Body of pancreas (tissue), 4 donors: ENCODE data around the gene ANG.

Source experiments
- POLR2A ChIP-seq, 3 donors: fragments of 450-650 bp; IDR thresholded peaks; one replicate each; pipeline ENCODE4 v1.6.1; 2016; ENCODE audit warnings: antibody characterized with exemption in 3 of 3, mild to moderate bottlenecking in 2 of 3
- TF ChIP-seq, protein P1 (sequence below), 7 experiments: fragments of 450-650 bp in 4 of 7; fragments of 200-600 bp in 3 of 7; sonication (generic) in 3 of 7; IDR thresholded peaks; one replicate each; pipeline ENCODE4 v1.5.1; 2016 to 2019; ENCODE audit warnings: antibody characterized with exemption in 7 of 7

DNA sequence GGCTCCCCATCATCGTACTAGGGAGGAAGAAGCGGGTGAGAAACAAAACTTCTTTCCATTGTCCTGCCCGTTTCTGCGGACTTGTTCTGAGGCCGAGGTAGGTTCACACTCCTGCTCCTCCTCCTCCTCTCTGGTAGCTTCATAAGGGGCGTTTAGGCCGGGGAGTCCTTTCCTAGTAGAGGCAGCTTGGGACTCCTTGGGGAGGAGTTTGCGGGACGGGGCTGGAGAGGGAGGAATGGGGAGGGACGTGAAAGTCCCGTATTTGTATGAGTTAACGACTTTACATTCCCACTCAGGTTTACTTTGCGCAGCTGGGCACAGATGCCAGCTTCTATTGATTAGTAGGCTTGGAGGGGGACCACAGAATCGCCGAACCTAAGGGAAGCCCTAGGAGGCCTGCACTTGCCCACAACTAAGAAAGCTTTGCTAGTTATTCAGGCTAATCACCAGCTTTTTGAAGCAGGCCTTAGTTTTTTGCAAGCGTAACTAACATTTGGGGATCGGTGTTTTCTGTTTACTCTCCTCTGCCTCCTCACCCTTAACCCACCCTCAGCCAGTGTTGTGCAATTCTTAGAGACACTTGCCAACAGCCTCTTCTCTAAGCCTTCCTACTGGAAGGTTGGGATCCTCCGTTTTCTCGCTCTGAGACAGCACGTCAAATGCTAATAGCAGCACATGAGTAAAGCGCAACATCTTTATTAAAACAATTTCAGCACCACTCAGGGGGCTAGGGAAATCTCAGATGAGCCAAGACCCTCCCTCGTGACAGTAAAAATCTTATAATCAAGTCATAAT lies 3.7 kb upstream of the ANG start:
- TF ChIP-seq, protein P1, sequence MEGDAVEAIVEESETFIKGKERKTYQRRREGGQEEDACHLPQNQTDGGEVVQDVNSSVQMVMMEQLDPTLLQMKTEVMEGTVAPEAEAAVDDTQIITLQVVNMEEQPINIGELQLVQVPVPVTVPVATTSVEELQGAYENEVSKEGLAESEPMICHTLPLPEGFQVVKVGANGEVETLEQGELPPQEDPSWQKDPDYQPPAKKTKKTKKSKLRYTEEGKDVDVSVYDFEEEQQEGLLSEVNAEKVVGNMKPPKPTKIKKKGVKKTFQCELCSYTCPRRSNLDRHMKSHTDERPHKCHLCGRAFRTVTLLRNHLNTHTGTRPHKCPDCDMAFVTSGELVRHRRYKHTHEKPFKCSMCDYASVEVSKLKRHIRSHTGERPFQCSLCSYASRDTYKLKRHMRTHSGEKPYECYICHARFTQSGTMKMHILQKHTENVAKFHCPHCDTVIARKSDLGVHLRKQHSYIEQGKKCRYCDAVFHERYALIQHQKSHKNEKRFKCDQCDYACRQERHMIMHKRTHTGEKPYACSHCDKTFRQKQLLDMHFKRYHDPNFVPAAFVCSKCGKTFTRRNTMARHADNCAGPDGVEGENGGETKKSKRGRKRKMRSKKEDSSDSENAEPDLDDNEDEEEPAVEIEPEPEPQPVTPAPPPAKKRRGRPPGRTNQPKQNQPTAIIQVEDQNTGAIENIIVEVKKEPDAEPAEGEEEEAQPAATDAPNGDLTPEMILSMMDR (IDR thresholded peaks at IDR 0.05) = no peak
- TF ChIP-seq POLR2A (IDR thresholded peaks at IDR 0.05) = no peak
